22Rv1 (cell line): Measurements from ENCODE around the gene GLTP.

Source experiments
- H3K27ac ChIP-seq: fragments of 450-650 bp; 2 replicates; pipeline ENCODE4 v1.5.1; 2017
- CTCF ChIP-seq: fragments of 450-650 bp; IDR thresholded peaks from 2 replicates; pipeline ENCODE4 v1.5.1; 2017; ENCODE audit warnings: mild to moderate bottlenecking
- ZFX ChIP-seq: fragments of 450-650 bp; IDR thresholded peaks from 2 replicates; pipeline ENCODE4 v1.6.1; 2017; ENCODE audit warnings: antibody characterized with exemption, borderline replicate concordance

The GLTP gene

GRCh38 chr12:109831929-109832328 is 48.4 kb downstream of the GLTP start:
- H3K27ac ChIP-seq = no peak overlapping the region
- TF ChIP-seq CTCF (no peak), ZFX (no peak)

- no peak overlapping the region for H3K27ac ChIP-seq
- no peak for TF ChIP-seq CTCF
- TF ChIP-seq ZFX = no peak
Observed at GRCh38 chr12:109831365-109831764, 49.0 kb downstream of the GLTP start.

GRCh38 chr12:109830718-109831117 is 49.6 kb downstream of the GLTP start:
- no peak overlapping the region for H3K27ac ChIP-seq
- TF ChIP-seq ZFX = no peak
- no peak for TF ChIP-seq CTCF

- no peak for TF ChIP-seq CTCF
- no peak for TF ChIP-seq ZFX
- H3K27ac ChIP-seq = no peak overlapping the region
Observed at GRCh38 chr12:109830267-109830666, 50.1 kb downstream of the GLTP start.

GRCh38 chr12:109829667-109830066 is 50.7 kb downstream of the GLTP start:
- no peak overlapping the region for H3K27ac ChIP-seq
- no peak for TF ChIP-seq ZFX
- TF ChIP-seq CTCF = no peak

GRCh38 chr12:109828754-109829511 is 51.4 kb downstream of the GLTP start:
- TF ChIP-seq CTCF = no peak
- H3K27ac ChIP-seq = no peak overlapping the region
